Measurements from ENCODE around the gene RNF187.

- TF ChIP-seq CTCF (optimal IDR thresholded peaks at IDR 0.05 in 1 of 3, IDR thresholded peaks at IDR 0.05 in 1 of 3, conservative IDR thresholded peaks at IDR 0.05 in 1 of 3; ENCODE audit: extremely low read depth in 1 of 3, insufficient read depth in 2 of 3, low read length in 3 of 3) (no peak), EZH2 (IDR thresholded peaks at IDR 0.05; ENCODE audit: low read length) (no peak)
Observed at GRCh38 chr1:228465571-228466146, 21.5 kb upstream of the RNF187 start.
